Activated CD4-positive, alpha-beta T cell treated with anti-CD3 and anti-CD28 coated beads for 36 hours (primary cell): ENCODE data around the gene TRAPPC4. TPM values are rescaled to one million over a fixed set of nuclear protein-coding genes. Genes with fewer than 3 reads are reported as not detected.
"Not testable (repeated sequence)": the region's sequence is repeated elsewhere in the genome, so short reads cannot be mapped to it uniquely, and the experiment has no call there.

Source experiments
- ATAC-seq: fragments of 200-7000 bp; cut with Tn5 transposase; one replicate; pipeline ENCODE4 v1.10.0; 2021; ENCODE audit warnings: mild to moderate bottlenecking, moderate library complexity
- CTCF ChIA-PET: fragments of 350-600 bp; sonication (Branson Sonifier 250); formaldehyde crosslinking; loops from one replicate; lab custom pipeline; 2021; ENCODE audit warnings: antibody characterized with exemption; lab: Charles Lee
- POLR2A ChIA-PET: fragments of 350-600 bp; sonication (Branson Sonifier 250); formaldehyde crosslinking; loops from one replicate; lab custom pipeline; 2021; ENCODE audit warnings: antibody characterized with exemption, inconsistent platforms; lab: Charles Lee
- DNase-seq: peaks from one replicate; pipeline ENCODE4 v3.0.0-alpha.2; 2020
- H3K27ac Mint-ChIP-seq: one replicate; pipeline ENCODE4 v1.8.0; 2021; ENCODE audit warnings: mixed read lengths
- H3K27me3 Mint-ChIP-seq: one replicate; pipeline ENCODE4 v1.8.0; 2021; ENCODE audit warnings: mixed read lengths
- H3K36me3 Mint-ChIP-seq: one replicate; pipeline ENCODE4 v1.8.0; 2021; ENCODE audit warnings: low read depth, mixed read lengths
- H3K4me1 Mint-ChIP-seq: one replicate; pipeline ENCODE4 v1.8.0; 2021; ENCODE audit warnings: mixed read lengths
- H3K4me3 Mint-ChIP-seq: one replicate; pipeline ENCODE4 v1.8.0; 2021; ENCODE audit warnings: mild to moderate bottlenecking, moderate library complexity, mixed read lengths
- H3K9me3 Mint-ChIP-seq: one replicate; pipeline ENCODE4 v1.8.0; 2021; ENCODE audit warnings: low read depth, mixed read lengths
- intact Hi-C, 2 experiments: fragments of 100-400 bp; cut with DNase I in 1 of 2; cut with micrococcal nuclease in 1 of 2; formaldehyde crosslinking; loops; one replicate each; pipeline versions ENCODE4 v1.14.2 to v1.15.1; 2022 to 2024; cut with DNase I, micrococcal nuclease
- total RNA-seq, 2 experiments: library from RNA; stranded (reverse); gene quantifications; one replicate each; pipeline ENCODE4 v1.2.3, GENCODE V29; 2021

TRAPPC4 gene
- total RNA-seq, 2 experiments from 2014 or later: 62.2 to 81.9 TPM

- ATAC-seq (peak; percentile 50), DNase-seq (peak; percentile 51)
- ChIA-PET CTCF (interaction anchor here (1.2 kb wide), 1 partner anchor 117 kb away, joined by 3 read pairs; no protein-coding TSS in a partner anchor), POLR2A (no interaction called here)
- intact Hi-C loops: no loop called here
- no peaks in the 10 kb centered on the region for H3K27me3 Mint-ChIP-seq
- peaks cover 38% of the 10 kb centered on the region for H3K4me1 Mint-ChIP-seq
- H3K9me3 Mint-ChIP-seq: no peaks in the 10 kb centered on the region
- no peak overlapping the region for H3K4me3 Mint-ChIP-seq
- peak overlapping the region; percentile 68 for H3K27ac Mint-ChIP-seq
- peaks cover 77% of the 10 kb centered on the region for H3K36me3 Mint-ChIP-seq
Measured at GRCh38 chr11:119051440-119052162, 33.0 kb downstream of the TRAPPC4 start.

- Mint-ChIP-seq H3K36me3 (peaks cover 70% of the 10 kb centered on the region), H3K27me3 (no peaks in the 10 kb centered on the region), H3K4me3 (no peak overlapping the region), H3K27ac (peak overlapping the region; percentile 68), H3K9me3 (no peaks in the 10 kb centered on the region), H3K4me1 (peaks cover 35% of the 10 kb centered on the region)
- ATAC-seq (no peak), DNase-seq (no peak)
- ChIA-PET CTCF (interaction anchor here (0.7 to 0.8 kb wide), 2 partner anchors 28 to 757 kb away, joined by 4 read pairs; no protein-coding TSS in a partner anchor), POLR2A (no interaction called here)
- intact Hi-C loops: no loop called here
Measured at GRCh38 chr11:119052163-119052814, 33.7 kb downstream of the TRAPPC4 start.

- no peak overlapping the region for H3K4me3 Mint-ChIP-seq
- no peak overlapping the region for H3K27ac Mint-ChIP-seq
- ChIA-PET POLR2A (interaction anchor here (1.2 kb wide), 1 partner anchor 13 kb away, joined by 4 read pairs; no protein-coding TSS in a partner anchor), CTCF (interaction anchor here (1.2 to 3.1 kb wide), 2 partner anchors 12 to 52 kb away, joined by 3 to 16 read pairs; partner anchors contain the start of genes C2CD2L and VPS11)
- peaks cover 43% of the 10 kb centered on the region for H3K4me1 Mint-ChIP-seq
- H3K36me3 Mint-ChIP-seq: peaks cover 54% of the 10 kb centered on the region
- H3K27me3 Mint-ChIP-seq: no peaks in the 10 kb centered on the region
- intact Hi-C loops: no loop called here
- DNase-seq: no peak
- H3K9me3 Mint-ChIP-seq: no peaks in the 10 kb centered on the region
- no peak for ATAC-seq
Measured at GRCh38 chr11:119054418-119054817, 35.9 kb downstream of the TRAPPC4 start.

- POLR2A ChIA-PET: interaction anchor here (0.6 to 4.2 kb wide), 7 partner anchors 9 to 620 kb away, joined by 3 to 22 read pairs (median 3); partner anchors contain the start of genes DPAGT1, KMT2A, RNF26 and VPS11
- peaks cover 46% of the 10 kb centered on the region for H3K36me3 Mint-ChIP-seq
Measured at GRCh38 chr11:119055901-119056300, 37.3 kb downstream of the TRAPPC4 start.

GRCh38 chr11:119056421-119056999 is 37.9 kb downstream of the TRAPPC4 start:
- POLR2A ChIA-PET: interaction anchor here (0.6 to 4.2 kb wide), 5 partner anchors 11 to 620 kb away, joined by 3 to 22 read pairs (median 3); partner anchors contain the start of genes DPAGT1, KMT2A, RNF26 and VPS11
- Mint-ChIP-seq H3K4me1 (peaks cover 39% of the 10 kb centered on the region), H3K4me3 (peak overlapping the region; percentile 82), H3K9me3 (no peaks in the 10 kb centered on the region), H3K27me3 (no peaks in the 10 kb centered on the region), H3K27ac (peak overlapping the region; percentile 94), H3K36me3 (peaks cover 41% of the 10 kb centered on the region)
- DNase-seq (peak; percentile 58), ATAC-seq (peak; percentile 3)
- CTCF ChIA-PET: interaction anchor here (0.7 to 3.1 kb wide), 7 partner anchors 10 to 397 kb away, joined by 3 to 16 read pairs (median 3); partner anchors contain the start of gene VPS11
- intact Hi-C loops: loop anchor here (2.0 kb wide), 4 partner anchors 38 to 266 kb away; partner anchors contain the start of genes HINFP (in 1 of the 2), RPS25 (in 1 of the 2) and TRAPPC4 (in 1 of the 2)

More at GRCh38 chr11:119055901-119056300, 37.3 kb downstream of the TRAPPC4 start:
- ATAC-seq (no peak), DNase-seq (peak; percentile 30)
- CTCF ChIA-PET: interaction anchor here (0.7 to 3.1 kb wide), 7 partner anchors 10 to 259 kb away, joined by 3 to 16 read pairs (median 5); partner anchors contain the start of genes HMBS and VPS11
- peak overlapping the region; percentile 82 for H3K4me3 Mint-ChIP-seq
- H3K27me3 Mint-ChIP-seq: no peaks in the 10 kb centered on the region
- H3K9me3 Mint-ChIP-seq: no peaks in the 10 kb centered on the region
- intact Hi-C loops: loop anchor here (2.0 kb wide), 4 partner anchors 37 to 267 kb away; partner anchors contain the start of genes HINFP (in 1 of the 2), RPS25 (in 1 of the 2) and TRAPPC4 (in 1 of the 2)
- H3K4me1 Mint-ChIP-seq: peaks cover 43% of the 10 kb centered on the region
- H3K27ac Mint-ChIP-seq: peak overlapping the region; percentile 76

- Mint-ChIP-seq H3K4me1 (peaks cover 34% of the 10 kb centered on the region), H3K4me3 (peak within 1 kb of the TSS; percentile 82), H3K27ac (peak within 1 kb of the TSS; percentile 94), H3K27me3 (no peaks in the 10 kb centered on the region), H3K36me3 (peaks cover 36% of the 10 kb centered on the region), H3K9me3 (no peaks in the 10 kb centered on the region)
- DNase-seq (peak; percentile 100), ATAC-seq (peak; percentile 96)
- ChIA-PET POLR2A (interaction anchor here (0.9 to 4.2 kb wide), 3 partner anchors 10 to 621 kb away, joined by 3 to 22 read pairs (median 5); partner anchors contain the start of genes KMT2A and VPS11), CTCF (interaction anchor here (0.7 to 3.1 kb wide), 9 partner anchors 9 to 281 kb away, joined by 3 to 16 read pairs (median 3); partner anchors contain the start of gene VPS11)
- intact Hi-C loops: loop anchor here (1.0 to 2.0 kb wide), 16 partner anchors 10 to 267 kb away; partner anchors contain the start of genes HINFP (in 2 of the 2), RPS25 (in 2 of the 2), SLC37A4 (in 2 of the 2) and TRAPPC4 (in 2 of the 2)
Measured at GRCh38 chr11:119057000-119057769, 38.6 kb downstream of the TRAPPC4 start, which contains the start of gene HYOU1. Gene HYOU1 (minus strand): TSS chr11:119057205. CDS start chr11:119056160, 1,045 bp downstream.

GRCh38 chr11:119059128-119059527 is 40.6 kb downstream of the TRAPPC4 start:
- not testable (repeated sequence) for H3K9me3 Mint-ChIP-seq
- CTCF ChIA-PET: interaction anchor here (0.8 kb wide), 1 partner anchor 128 kb away, joined by 3 read pairs; no protein-coding TSS in a partner anchor

GRCh38 chr11:119061256-119061655 is 42.7 kb downstream of the TRAPPC4 start:
- H3K9me3 Mint-ChIP-seq: no peaks in the 10 kb centered on the region
- ATAC-seq (no peak), DNase-seq (no peak)
- H3K27me3 Mint-ChIP-seq: no peaks in the 10 kb centered on the region
- CTCF ChIA-PET: interaction anchor here (0.7 to 1.3 kb wide), 2 partner anchors 23 to 551 kb away, joined by 3 to 6 read pairs; partner anchors contain the start of gene HMBS
- intact Hi-C loops: no loop called here
- H3K27ac Mint-ChIP-seq: no peak overlapping the region
- H3K4me3 Mint-ChIP-seq: no peak overlapping the region
- peaks cover 2% of the 10 kb centered on the region for H3K36me3 Mint-ChIP-seq
- POLR2A ChIA-PET: no interaction called here
- peaks cover 23% of the 10 kb centered on the region for H3K4me1 Mint-ChIP-seq

More at GRCh38 chr11:119059128-119059527, 40.6 kb downstream of the TRAPPC4 start:
- POLR2A ChIA-PET, intact Hi-C loops, H3K27me3 Mint-ChIP-seq, H3K27ac Mint-ChIP-seq, DNase-seq, ATAC-seq, H3K4me3 Mint-ChIP-seq: not testable (repeated sequence)
- Mint-ChIP-seq H3K36me3 (peaks cover 17% of the 10 kb centered on the region), H3K4me1 (peaks cover 27% of the 10 kb centered on the region)

- ATAC-seq: no peak
Measured at GRCh38 chr11:119062779-119063178, 44.2 kb downstream of the TRAPPC4 start.

More at GRCh38 chr11:119062779-119063178, 44.2 kb downstream of the TRAPPC4 start:
- POLR2A ChIA-PET: no interaction called here
- no peaks in the 10 kb centered on the region for H3K9me3 Mint-ChIP-seq
- H3K4me3 Mint-ChIP-seq: no peak overlapping the region
- peaks cover 2% of the 10 kb centered on the region for H3K36me3 Mint-ChIP-seq
- H3K4me1 Mint-ChIP-seq: peaks cover 32% of the 10 kb centered on the region
- DNase-seq: no peak
- no peak overlapping the region for H3K27ac Mint-ChIP-seq
- H3K27me3 Mint-ChIP-seq: no peaks in the 10 kb centered on the region
- CTCF ChIA-PET: interaction anchor here (0.9 to 1.6 kb wide), 3 partner anchors 22 to 33 kb away, joined by 3 to 6 read pairs (median 3); partner anchors contain the start of gene HMBS
- intact Hi-C loops: no loop called here
